Thoracic aorta (tissue), 2 donors: Measurements from ENCODE around the gene TNFRSF8. TPM values are rescaled to one million over a fixed set of nuclear protein-coding genes. Genes with fewer than 3 reads are reported as not detected.

ENCODE experiments used
- ATAC-seq: fragments of 150-250 bp; one replicate; pipeline ENCODE4 v1.8.0; 2017; ENCODE audit warnings: low read depth; ENCODE audit not compliant: insufficient number of reproducible peaks, low FRiP score
- DNase-seq: peaks from one replicate; pipeline ENCODE4 v3.0.0-alpha.2; 2020; ENCODE audit warnings: low spot score
- H3K27ac ChIP-seq, 2 donors: fragments of 200-600 bp; sonication (generic); 1 replicate in 1 of 2; 2 replicates in 1 of 2; pipeline ENCODE4 v1.5.1; 2016; ENCODE audit warnings: mild to moderate bottlenecking in 2 of 2, moderate library complexity in 2 of 2
- H3K27me3 ChIP-seq: fragments of 200-600 bp; sonication (generic); replicated peaks from 2 replicates; pipeline ENCODE4 v1.6.0; 2016; ENCODE audit warnings: mild to moderate bottlenecking; ENCODE audit not compliant: insufficient read depth
- H3K36me3 ChIP-seq: fragments of 200-600 bp; sonication (generic); one replicate; pipeline ENCODE4 v1.5.1; 2016
- H3K4me1 ChIP-seq, 2 donors: fragments of 200-600 bp; sonication (generic); 1 replicate in 1 of 2; 2 replicates in 1 of 2; pipeline versions ENCODE4 v1.5.1 to v1.6.0; 2016; ENCODE audit warnings: low read depth in 2 of 2, mild to moderate bottlenecking in 1 of 2; ENCODE audit not compliant: control insufficient read depth in 1 of 2
- H3K4me3 ChIP-seq: fragments of 200-600 bp; sonication (generic); 2 replicates; pipeline ENCODE4 v1.5.1; 2016; ENCODE audit warnings: mild to moderate bottlenecking
- H3K9me3 ChIP-seq: fragments of 200-600 bp; sonication (generic); 2 replicates; pipeline ENCODE4 v1.5.1; 2016
- CTCF ChIP-seq: fragments of 200-600 bp; sonication (generic); IDR thresholded peaks from one replicate; pipeline ENCODE4 v1.5.1; 2019; ENCODE audit warnings: antibody characterized with exemption
- total RNA-seq, 2 donors: library from RNA; depleted of rRNA; stranded (reverse); fragments of >200 nt; gene quantifications; one replicate each; pipeline versions ENCODE4 v1.1.0 to v1.2.3, GENCODE V29; 2016

Gene TNFRSF8
- total RNA-seq, 2 donors from 2014 or later: 0.49 to 0.54 TPM

- no peak for TF ChIP-seq CTCF
- peaks cover 11 to 12% of the 10 kb centered on the region in 2 donors for H3K4me1 ChIP-seq
- ATAC-seq (no peak), DNase-seq (no peak)
- H3K36me3 ChIP-seq: no peaks in the 10 kb centered on the region
- H3K27ac ChIP-seq: no peak overlapping the region
- H3K9me3 ChIP-seq: no peaks in the 10 kb centered on the region
- no peaks in the 10 kb centered on the region for H3K27me3 ChIP-seq
- H3K4me3 ChIP-seq: no peak overlapping the region
Observed at GRCh38 chr1:12148958-12149790, 86.1 kb downstream of the TNFRSF8 start.

DNA sequence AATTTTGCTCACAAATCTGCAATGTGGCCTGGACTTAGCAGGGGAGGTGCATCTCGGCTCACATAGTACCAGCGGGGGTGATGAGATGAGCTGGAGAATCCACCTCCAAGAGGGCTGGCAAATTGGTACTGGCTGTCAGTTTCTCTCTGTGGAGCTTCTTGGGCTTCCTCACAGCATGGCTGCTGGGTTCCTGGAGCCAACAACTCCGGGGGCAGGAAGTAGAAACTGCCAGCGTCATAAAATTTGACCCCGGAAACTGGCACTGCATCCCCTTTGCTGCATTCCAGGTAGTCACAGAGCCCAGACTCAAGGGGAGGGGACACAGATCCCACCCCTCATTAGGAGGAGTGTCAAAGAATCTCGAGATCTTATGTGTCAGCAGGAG, 86.7 kb downstream of the TNFRSF8 start:
- ATAC-seq (no peak), DNase-seq (no peak)
- Histone ChIP-seq H3K36me3 (no peaks in the 10 kb centered on the region), H3K4me3 (no peak overlapping the region), H3K27ac (no peak overlapping the region), H3K9me3 (no peaks in the 10 kb centered on the region), H3K4me1 (peaks cover 10 to 11% of the 10 kb centered on the region in 2 donors), H3K27me3 (no peaks in the 10 kb centered on the region)
- no peak for TF ChIP-seq CTCF

GRCh38 chr1:12150456-12151200, 87.5 kb downstream of the TNFRSF8 start:
- H3K36me3 ChIP-seq: no peaks in the 10 kb centered on the region
- no peak overlapping the region for H3K27ac ChIP-seq
- ATAC-seq (no peak), DNase-seq (no peak)
- H3K27me3 ChIP-seq: no peaks in the 10 kb centered on the region
- H3K4me1 ChIP-seq: peaks cover 10 to 11% of the 10 kb centered on the region in 2 donors
- TF ChIP-seq CTCF: no peak
- H3K9me3 ChIP-seq: no peaks in the 10 kb centered on the region
- no peak overlapping the region for H3K4me3 ChIP-seq

DNA sequence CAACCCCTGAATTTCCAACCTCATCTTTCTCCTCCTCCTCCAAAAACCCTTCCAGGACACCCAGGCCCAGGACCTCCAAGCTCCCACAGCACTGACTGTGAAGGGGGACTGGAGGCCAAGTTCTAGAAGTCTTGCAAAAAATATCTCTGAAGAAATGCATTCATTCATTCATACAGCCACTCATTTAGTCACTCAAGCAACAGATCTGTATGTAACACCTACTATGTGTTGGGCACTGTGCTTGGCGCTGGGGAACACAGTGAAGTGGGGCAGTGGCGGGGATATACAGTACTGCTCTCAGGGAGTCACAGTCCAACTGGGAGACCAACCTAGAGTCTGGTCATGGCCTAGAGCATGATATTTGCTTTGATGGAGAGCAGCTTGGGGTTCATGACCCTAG, 88.4 kb downstream of the TNFRSF8 start:
- Histone ChIP-seq H3K4me3 (no peak overlapping the region), H3K36me3 (no peaks in the 10 kb centered on the region), H3K9me3 (no peaks in the 10 kb centered on the region), H3K27ac (no peak overlapping the region), H3K27me3 (no peaks in the 10 kb centered on the region), H3K4me1 (peaks cover 10 to 11% of the 10 kb centered on the region in 2 donors)
- DNase-seq: no peak
- no peak for ATAC-seq
- no peak for TF ChIP-seq CTCF

DNA sequence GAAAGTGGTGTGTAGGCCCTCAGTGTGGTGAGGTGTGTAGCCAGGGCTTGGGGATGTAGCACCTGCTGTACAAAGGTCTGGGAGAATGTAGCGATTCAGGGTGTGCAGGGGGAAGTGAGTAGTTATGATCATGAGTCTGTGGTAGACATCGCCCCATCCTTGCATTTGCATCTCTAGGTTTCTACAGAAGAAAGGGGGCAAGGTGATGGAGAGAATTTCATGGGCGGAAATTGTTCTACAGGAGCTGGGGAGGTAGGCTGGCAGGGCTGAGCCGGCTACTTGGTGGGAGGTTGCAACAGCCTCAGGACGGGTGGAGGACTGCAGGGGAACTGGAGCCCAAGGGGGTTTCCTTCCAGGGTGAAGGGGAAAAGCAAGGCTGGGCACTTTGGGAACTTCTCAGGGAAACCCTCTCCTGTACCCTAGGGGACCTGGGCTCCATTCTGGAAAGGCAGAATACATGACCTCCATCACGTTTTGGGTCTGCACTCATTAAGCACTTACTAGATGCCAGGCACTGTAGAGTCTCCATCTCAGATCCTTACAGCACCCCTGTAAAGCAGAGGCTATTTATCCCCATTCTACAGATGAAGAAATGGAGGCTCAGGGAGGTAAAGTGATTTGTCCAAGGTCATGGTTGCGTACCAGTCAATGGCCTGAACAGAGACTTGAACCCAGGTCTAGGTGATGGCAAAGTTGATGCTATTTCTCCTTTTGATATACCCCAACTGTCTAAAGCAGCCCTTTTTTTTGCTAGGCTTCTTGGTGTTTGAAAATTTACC, 89.2 kb downstream of the TNFRSF8 start:
- H3K27ac ChIP-seq: peak overlapping the region in 1 of 2 donors; percentile 27
- H3K36me3 ChIP-seq: no peaks in the 10 kb centered on the region
- H3K4me1 ChIP-seq: peaks cover 10 to 11% of the 10 kb centered on the region in 2 donors
- H3K9me3 ChIP-seq: no peaks in the 10 kb centered on the region
- DNase-seq (no peak), ATAC-seq (no peak)
- no peak for TF ChIP-seq CTCF
- H3K27me3 ChIP-seq: no peaks in the 10 kb centered on the region
- no peak overlapping the region for H3K4me3 ChIP-seq
